Neural progenitor cell (in vitro differentiated cells): Measurements from ENCODE around the gene SDR9C7.

Source experiments
- CTCF ChIP-seq: fragments of 200-600 bp; sonication (generic); IDR thresholded peaks from 2 replicates; pipeline ENCODE4 v1.5.1; 2017; ENCODE audit warnings: antibody characterized with exemption, mild to moderate bottlenecking
- EZH2phosphoT487 ChIP-seq: fragments of 200-600 bp; sonication (generic); IDR thresholded peaks from 2 replicates; pipeline ENCODE4 v1.6.1; 2017; ENCODE audit warnings: antibody characterized with exemption

DNA sequence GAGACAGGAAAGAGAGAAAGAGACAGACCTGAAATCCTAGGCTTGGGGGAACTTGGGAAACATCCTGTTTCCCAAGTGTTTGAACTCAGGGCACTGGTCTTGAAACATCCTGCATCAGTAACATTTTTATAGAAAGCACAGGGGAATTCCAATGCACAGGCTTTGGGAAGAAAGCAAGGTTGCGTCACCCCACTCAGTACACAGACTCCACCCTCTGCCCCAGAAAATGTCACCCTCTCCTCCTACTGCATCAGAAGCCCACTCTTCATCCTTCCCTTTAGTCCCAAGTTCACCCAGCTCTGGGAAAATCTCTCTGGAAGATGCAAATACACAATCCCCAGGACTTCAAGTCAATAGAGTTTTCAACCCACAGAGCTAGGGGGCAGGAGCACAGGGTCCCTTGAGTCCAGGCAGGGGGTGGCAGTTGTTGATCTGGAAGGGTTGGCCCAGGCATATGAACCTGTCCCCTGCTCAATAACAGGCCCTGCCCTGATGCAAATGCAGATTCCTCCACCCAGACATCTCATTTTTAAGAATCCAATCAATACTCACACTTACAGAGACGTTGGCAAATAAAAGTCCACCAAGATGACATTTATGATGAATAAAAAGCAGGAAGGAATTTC, 21.5 kb upstream of the SDR9C7 start:
- TF ChIP-seq CTCF (no peak), EZH2phosphoT487 (no peak)
